Activated effector memory CD4-positive, alpha-beta T cell treated with anti-CD3 and anti-CD28 coated beads, Interleukin-2, amount 50 U/mL, for 16 hours (primary cell): Measurements from ENCODE around the gene POLR2H.
A peak's percentile ranks its signal among the peaks of the same experiment; 100 is the strongest.

Experiments
- DNase-seq: peaks from one replicate; pipeline ENCODE4 v3.0.0-alpha.2; 2020

The POLR2H gene

GRCh38 chr3:184361532-184361931, at the start of gene POLR2H, which contains the start of gene CLCN2:
Gene POLR2H, plus strand, starts transcription at chr3:184361710. Its CDS starts 1,783 bp downstream, at chr3:184363493.
Gene CLCN2, minus strand, starts transcription at chr3:184361605. Its CDS starts 126 bp downstream, at chr3:184361479.
- DNase-seq = peak; percentile 79

- peak; percentile 97 for DNase-seq
Observed at GRCh38 chr3:184314363-184314699, 47.2 kb upstream of the POLR2H start, which contains the start of gene EIF4G1. Gene EIF4G1, plus strand, starts transcription at chr3:184314606. Its CDS starts 1,191 bp downstream, at chr3:184315797.

- DNase-seq = peak; percentile 89
Observed at GRCh38 chr3:184314700-184315542, 46.6 kb upstream of the POLR2H start.

- DNase-seq = no peak
Observed at GRCh38 chr3:184315543-184315867, 46.0 kb upstream of the POLR2H start.

DNA sequence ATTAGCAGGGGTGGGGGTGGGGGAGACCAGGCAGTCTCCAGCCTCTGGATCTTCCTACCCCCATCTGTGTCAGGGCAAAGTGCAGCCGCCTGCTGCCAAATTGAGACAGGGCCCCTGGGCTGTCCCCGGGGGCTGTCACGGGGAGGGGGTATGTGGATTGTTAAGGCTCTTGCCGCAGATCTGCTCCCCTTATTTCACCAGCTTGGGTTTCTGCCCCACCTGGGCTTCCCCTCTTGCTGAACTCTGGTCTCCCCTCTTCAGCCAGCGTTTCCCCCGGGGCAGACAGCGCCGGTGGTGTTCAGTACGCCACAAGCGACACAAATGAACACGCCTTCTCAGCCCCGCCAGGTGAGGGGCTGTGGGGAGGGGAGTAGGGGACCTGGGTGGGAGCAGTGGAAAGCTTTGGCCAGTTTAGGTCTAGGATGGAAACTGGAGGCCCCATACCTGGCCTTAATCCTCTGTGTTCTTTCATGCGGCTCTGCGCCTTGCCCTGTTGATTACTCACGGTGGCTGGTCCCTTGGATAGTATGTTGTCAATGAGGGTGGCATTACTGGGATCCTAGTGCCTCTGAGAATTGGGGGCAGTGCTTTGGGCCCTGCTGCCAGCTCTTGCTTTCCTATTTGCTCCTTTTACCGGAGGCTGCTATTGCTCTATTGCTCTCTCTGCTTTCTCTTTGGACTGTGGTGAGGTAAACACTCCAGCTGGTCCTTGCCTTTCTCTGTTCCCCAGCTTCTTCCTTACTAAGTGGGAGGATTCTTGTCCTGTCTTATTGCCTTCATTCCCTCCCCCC, 45.4 kb upstream of the POLR2H start:
- peak; percentile 67 for DNase-seq

DNA sequence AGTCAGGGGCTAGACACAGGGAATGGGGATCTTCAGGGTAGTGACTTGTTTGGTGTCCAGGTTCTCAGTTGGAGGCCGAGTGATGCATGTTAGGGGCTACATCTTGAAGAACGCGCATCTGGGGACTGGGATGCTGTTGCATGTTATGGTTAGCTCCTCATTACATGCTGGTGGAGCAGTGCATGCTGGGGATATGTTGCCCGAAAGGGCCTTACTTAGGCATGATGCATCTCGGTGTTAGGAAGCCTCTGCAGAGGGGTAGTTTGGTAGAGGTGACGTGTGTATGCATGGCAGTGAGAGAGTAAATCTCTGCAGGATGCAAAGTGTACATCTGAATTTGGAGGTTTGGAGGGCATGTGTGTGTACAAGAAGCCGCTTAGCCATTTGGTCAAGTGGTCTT, 44.7 kb upstream of the POLR2H start:
- no peak for DNase-seq

DNA sequence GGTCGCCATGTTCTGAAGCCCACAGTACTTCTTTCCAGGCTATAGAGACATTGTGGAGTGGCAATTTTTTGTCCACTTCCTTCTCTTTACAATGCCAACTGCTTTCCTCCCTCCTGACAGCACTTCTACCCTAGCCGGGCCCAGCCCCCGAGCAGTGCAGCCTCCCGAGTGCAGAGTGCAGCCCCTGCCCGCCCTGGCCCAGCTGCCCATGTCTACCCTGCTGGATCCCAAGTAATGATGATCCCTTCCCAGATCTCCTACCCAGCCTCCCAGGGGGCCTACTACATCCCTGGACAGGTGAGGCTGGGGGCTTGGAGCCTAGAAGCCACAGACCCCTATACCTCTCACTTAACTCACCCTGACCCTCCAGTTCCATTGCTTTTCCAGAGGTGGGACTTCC, 44.3 kb upstream of the POLR2H start:
- no peak for DNase-seq

DNA sequence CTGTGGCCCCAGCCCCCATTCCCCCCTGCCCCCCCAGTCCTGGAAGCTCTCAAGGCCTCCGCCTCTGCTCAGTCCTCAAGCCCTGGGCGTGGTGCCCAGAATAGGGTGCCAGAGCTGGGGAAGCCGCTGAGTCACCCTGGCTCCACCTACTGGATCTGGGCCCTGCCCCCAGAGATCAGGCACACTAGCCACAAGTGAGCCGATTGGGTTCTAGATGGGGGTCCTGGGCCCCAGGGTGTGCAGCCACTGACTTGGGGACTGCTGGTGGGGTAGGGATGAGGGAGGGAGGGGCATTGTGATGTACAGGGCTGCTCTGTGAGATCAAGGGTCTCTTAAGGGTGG, 41.4 kb upstream of the POLR2H start:
- peak; percentile 80 for DNase-seq

DNA sequence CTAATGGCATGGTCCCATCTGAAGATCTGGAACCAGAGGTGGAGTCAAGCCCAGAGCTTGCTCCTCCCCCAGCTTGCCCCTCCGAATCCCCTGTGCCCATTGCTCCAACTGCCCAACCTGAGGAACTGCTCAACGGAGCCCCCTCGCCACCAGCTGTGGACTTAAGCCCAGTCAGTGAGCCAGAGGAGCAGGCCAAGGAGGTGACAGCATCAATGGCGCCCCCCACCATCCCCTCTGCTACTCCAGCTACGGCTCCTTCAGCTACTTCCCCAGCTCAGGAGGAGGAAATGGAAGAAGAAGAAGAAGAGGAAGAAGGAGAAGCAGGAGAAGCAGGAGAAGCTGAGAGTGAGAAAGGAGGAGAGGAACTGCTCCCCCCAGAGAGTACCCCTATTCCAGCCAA, 39.8 kb upstream of the POLR2H start:
- no peak for DNase-seq

- no peak for DNase-seq
Observed at GRCh38 chr3:184322731-184323487, 38.6 kb upstream of the POLR2H start.

DNA sequence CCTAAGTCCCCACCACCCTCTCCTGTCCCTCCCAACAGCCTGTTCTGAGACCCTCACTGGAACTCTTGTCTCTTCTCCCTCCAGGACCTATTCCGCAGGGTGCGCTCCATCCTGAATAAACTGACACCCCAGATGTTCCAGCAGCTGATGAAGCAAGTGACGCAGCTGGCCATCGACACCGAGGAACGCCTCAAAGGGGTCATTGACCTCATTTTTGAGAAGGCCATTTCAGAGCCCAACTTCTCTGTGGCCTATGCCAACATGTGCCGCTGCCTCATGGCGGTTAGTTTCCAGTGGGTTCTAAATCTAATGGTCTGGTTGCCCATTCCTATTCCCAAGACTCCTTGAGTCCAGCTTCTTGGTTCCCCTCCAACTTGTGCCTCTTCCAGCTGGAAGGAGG, 37.8 kb upstream of the POLR2H start:
- DNase-seq = no peak

DNA sequence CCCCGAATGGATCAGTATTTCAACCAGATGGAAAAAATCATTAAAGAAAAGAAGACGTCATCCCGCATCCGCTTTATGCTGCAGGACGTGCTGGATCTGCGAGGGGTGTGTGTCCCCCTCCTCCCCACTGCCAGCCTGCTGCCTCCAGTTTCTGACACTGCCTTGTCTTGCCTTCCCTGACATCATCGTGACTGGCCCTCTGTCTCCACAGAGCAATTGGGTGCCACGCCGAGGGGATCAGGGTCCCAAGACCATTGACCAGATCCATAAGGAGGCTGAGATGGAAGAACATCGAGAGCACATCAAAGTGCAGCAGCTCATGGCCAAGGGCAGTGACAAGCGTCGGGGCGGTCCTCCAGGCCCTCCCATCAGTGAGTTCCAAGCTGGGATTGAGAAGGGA, 36.2 kb upstream of the POLR2H start:
- DNase-seq = no peak

DNA sequence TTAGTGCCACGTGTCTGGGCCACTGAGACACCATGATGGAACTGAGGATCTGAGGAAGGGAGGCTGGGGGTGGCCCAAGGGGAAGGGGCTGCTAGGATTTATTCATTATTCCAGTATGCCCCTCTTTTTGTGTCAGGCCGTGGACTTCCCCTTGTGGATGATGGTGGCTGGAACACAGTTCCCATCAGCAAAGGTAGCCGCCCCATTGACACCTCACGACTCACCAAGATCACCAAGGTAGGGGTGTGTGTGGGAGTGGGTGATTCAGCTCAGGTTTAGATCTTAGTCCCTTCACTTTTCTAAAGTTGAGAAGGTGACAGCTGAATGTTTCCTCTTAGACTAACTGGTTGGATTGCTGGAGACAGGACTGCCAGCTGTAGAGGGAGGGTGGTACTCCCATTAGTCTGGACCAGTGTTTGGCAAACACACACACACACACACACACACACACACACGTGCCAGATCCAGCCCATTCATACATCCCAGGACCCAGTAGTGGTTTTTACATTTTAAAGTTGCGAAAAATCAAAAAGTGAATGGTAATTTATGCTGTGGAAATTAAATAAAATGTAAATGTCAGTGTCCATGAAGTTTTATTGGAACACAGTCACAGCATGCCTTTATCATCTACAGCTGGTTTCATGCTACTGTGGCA, 35.7 kb upstream of the POLR2H start:
- peak; percentile 78 for DNase-seq

GRCh38 chr3:184327171-184327570, 34.3 kb upstream of the POLR2H start:
- DNase-seq = no peak

GRCh38 chr3:184328516-184328915, 33.0 kb upstream of the POLR2H start:
- no peak for DNase-seq

GRCh38 chr3:184332370-184333090, 29.0 kb upstream of the POLR2H start:
- DNase-seq = no peak

GRCh38 chr3:184333190-184333589, 28.3 kb upstream of the POLR2H start:
- no peak for DNase-seq

GRCh38 chr3:184333700-184334099, 27.8 kb upstream of the POLR2H start:
- no peak for DNase-seq

GRCh38 chr3:184334470-184335158, 26.9 kb upstream of the POLR2H start:
- DNase-seq = peak; percentile 79

- DNase-seq = no peak
Observed at GRCh38 chr3:184335291-184335660, 26.2 kb upstream of the POLR2H start.

GRCh38 chr3:184335661-184336546, 25.6 kb upstream of the POLR2H start:
- peak; percentile 95 for DNase-seq
